ENCODE results near the gene MKNK2.
"Not testable (repeated sequence)": the region's sequence is repeated elsewhere in the genome, so short reads cannot be mapped to it uniquely, and the experiment has no call there.

GRCh38 chr19:2086695-2087620 is 35.9 kb upstream of the MKNK2 start:
- TF ChIP-seq POLR2A (IDR thresholded peaks at IDR 0.05; ENCODE audit: low read depth, low read length); CTCF (IDR thresholded peaks at IDR 0.05; ENCODE audit: extremely low read depth in 1 of 2, insufficient read depth in 1 of 2, low read depth in 1 of 2, low read length in 2 of 2): not testable (repeated sequence)

All from endothelial cell of umbilical vein (primary cell).